Activated CD4-positive, alpha-beta T cell treated with anti-CD3 and anti-CD28 coated beads, Interleukin-2, amount 50 U/mL, for 1 hour (primary cell): ENCODE measurements around the gene DVL1.
A peak's percentile ranks its signal among the peaks of the same experiment; 100 is the strongest.

ENCODE experiments used
- DNase-seq: peaks from one replicate; pipeline ENCODE4 v3.0.0-alpha.2; 2020

The DVL1 gene

GRCh38 chr1:1338278-1338677 is 10.9 kb downstream of the DVL1 start:
- no peak for DNase-seq

DNA sequence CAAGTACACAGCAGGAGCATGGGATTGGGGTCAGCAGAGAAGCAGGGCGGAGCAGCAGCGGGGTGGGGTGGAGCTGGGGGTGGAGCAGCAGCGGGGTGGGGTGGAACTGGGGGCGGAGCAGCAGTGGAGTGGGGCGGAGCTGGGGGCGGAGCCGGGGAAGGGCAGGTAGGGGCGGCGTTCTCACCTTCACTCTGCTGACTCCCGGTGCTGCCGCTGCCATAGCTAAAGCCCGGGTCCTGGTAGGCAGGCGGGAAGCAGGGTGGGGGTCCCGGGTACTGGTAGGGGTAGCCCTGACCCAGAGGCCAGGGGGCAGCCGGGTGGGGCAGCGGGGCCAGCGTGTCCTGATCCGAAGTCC is 11.4 kb downstream of the DVL1 start:
- DNase-seq, result peak; percentile 37

GRCh38 chr1:1336931-1337792 is 12.1 kb downstream of the DVL1 start:
- DNase-seq, result no peak

DNA sequence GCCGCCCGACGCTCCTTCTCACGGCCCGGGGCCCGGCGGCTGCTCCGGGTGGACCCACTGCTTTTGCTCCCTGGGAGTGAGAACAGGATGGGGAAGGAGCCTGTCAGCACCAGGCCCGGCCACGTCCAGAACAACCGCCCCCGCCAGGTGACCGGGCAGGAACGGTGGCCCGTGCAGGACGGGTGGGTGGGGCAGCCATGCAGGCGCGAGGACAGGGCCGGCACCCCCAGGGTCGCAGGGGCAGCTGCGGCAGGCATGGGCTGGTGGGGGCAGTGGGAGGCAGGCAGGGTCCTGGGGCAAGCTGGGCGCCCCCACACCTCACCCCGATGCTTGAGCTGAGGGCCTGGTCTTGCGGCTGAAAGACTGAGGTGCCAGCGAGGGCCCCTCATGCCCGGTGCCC is 12.8 kb downstream of the DVL1 start:
- no peak for DNase-seq

DNA sequence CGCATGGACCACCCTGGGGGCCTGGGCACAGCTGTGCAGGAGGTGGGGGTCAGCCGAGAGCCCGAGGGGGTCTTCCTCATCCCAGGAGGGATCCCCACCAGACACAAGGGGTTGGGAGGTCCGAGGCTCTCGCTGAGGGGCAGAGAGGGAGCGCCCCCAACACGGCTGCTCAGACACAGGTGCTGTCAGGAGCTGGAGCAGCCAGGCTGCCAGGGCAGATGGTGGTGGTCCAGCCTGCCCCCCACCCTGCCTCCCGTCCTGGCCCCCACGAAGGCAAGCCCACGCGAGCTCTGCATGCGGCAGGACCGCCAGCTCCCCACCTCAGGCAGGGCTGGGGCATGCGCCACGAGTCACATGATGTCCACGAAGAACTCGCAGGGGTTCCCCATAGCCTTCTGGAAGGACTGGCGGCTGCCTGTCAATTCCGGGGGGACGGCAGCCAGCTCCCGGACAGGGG is 13.4 kb downstream of the DVL1 start:
- DNase-seq, result no peak

GRCh38 chr1:1335283-1335682 is 13.9 kb downstream of the DVL1 start:
- no peak for DNase-seq

GRCh38 chr1:1334835-1335234 is 14.4 kb downstream of the DVL1 start:
- no peak for DNase-seq

- DNase-seq, result no peak
These were observed 15.5 kb downstream of the DVL1 start for GRCh38 chr1:1333551-1334241.

DNA sequence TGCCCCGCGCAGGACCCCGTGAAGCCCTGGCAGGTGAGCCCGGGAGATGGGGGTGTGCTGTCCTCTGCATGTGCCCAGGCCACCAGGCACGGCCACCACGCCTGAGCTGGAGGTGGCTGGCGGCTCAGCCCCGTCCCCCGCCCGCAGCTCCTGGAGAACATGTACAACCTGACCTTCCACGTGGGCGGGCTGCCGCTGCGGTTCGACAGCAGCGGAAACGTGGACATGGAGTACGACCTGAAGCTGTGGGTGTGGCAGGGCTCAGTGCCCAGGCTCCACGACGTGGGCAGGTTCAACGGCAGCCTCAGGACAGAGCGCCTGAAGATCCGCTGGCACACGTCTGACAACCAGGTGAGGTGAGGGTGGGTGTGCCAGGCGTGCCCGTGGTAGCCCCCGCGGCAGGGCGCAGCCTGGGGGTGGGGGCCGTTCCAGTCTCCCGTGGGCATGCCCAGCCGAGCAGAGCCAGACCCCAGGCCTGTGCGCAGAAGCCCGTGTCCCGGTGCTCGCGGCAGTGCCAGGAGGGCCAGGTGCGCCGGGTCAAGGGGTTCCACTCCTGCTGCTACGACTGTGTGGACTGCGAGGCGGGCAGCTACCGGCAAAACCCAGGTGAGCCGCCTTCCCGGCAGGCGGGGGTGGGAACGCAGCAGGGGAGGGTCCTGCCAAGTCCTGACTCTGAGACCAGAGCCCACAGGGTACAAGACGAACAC is 16.3 kb downstream of the DVL1 start:
- no peak for DNase-seq

DNA sequence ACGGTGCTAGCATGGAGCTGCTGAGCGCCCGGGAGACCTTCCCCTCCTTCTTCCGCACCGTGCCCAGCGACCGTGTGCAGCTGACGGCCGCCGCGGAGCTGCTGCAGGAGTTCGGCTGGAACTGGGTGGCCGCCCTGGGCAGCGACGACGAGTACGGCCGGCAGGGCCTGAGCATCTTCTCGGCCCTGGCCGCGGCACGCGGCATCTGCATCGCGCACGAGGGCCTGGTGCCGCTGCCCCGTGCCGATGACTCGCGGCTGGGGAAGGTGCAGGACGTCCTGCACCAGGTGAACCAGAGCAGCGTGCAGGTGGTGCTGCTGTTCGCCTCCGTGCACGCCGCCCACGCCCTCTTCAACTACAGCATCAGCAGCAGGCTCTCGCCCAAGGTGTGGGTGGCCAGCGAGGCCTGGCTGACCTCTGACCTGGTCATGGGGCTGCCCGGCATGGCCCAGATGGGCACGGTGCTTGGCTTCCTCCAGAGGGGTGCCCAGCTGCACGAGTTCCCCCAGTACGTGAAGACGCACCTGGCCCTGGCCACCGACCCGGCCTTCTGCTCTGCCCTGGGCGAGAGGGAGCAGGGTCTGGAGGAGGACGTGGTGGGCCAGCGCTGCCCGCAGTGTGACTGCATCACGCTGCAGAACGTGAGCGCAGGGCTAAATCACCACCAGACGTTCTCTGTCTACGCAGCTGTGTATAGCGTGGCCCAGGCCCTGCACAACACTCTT is 17.0 kb downstream of the DVL1 start:
- DNase-seq, result no peak

GRCh38 chr1:1331068-1331965 is 17.9 kb downstream of the DVL1 start, which contains the start of gene TAS1R3:
TSS of gene TAS1R3 (plus strand) at chr1:1331280. CDS start at chr1:1331346, 66 bp downstream.
- no peak for DNase-seq

DNA sequence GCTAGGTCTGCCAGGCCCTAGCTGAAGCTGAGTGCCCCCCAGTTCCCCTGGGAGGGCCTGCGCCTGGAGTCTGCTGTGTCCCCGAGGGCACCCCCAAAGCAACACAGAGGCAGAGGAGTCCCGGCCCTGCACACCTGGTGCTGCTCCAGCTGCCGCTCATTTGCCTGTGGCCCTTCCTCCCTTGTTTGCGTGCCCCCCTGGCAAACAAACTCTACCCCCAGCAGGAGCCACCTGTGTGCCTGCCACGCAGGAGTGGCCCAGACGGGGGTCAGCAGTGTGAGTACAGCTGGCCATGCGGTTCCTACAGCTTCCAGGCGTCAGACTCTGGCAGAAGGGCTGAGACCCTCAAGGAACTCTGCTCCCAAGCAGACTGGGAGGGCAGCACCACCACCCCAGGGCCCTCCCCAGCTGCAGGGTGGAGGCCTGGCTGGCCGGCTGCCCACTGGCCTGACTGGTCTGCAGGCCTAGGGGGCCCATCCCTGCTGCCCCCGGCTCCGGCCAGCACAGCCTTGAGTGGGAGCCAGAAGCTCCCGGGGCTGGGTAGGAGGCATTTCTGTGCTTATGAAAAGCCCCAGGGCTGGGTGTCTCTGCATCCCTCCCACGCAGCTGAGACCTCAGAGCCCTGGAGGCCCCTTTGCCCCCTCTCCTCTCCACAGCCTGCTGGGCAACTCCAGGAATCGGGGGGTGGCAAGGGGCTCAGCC is 18.7 kb downstream of the DVL1 start:
- no peak for DNase-seq

DNA sequence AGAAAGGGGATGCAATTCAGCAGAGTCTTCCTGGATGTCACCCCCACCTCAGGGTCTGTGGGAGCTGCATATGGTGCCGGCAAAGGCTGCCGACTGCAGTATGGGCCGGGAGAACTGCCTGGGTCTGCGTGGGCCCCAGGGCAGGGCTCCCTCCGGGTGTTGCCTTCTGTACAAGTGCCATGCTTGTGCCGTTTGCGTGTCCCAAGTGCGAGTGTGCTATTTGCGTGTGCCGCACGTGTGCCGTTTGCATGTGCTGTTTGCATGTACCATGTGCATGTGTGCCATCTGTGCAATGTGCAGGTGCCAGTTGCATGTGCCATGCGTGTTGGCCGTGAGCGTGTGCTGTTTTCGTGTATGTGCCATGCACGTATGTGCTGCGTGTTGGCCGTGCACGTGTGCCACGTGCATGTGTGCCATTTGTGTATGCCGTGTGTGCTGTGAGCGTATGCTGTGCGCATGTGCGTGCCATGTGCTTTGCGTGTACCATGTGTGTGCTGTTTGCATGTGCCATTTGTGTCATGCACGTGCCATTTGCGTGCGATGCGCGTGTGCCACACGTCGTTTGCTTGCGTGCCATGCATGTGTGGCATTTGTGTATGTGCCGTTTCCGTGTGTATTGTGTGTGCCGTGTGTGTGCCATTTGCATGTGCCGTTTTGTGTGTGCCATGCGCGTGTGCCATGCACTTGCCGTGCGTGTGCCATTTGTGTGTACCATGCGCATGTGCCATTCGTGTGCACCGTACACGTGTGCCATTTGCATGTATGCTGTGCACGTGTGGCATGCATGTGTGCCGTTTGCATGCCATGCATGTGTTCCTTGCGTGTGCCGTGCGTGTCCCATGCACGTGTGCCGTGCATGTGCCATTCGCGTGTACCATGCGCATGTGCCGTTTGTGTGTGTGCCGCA is 19.7 kb downstream of the DVL1 start:
- DNase-seq, result no peak

DNA sequence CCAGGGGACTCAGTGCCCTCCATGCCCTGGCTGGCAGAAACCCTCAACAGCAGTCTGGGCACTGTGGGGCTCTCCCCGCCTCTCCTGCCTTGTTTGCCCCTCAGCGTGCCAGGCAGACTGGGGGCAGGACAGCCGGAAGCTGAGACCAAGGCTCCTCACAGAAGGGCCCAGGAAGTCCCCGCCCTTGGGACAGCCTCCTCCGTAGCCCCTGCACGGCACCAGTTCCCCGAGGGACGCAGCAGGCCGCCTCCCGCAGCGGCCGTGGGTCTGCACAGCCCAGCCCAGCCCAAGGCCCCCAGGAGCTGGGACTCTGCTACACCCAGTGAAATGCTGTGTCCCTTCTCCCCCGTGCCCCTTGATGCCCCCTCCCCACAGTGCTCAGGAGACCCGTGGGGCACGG is 21.0 kb downstream of the DVL1 start:
- no peak for DNase-seq

GRCh38 chr1:1327291-1327690 is 21.9 kb downstream of the DVL1 start:
- DNase-seq, result no peak

- no peak for DNase-seq
These were observed 23.1 kb downstream of the DVL1 start for GRCh38 chr1:1326075-1326605.

- no peak for DNase-seq
These were observed 23.7 kb downstream of the DVL1 start for GRCh38 chr1:1325288-1326074.

GRCh38 chr1:1324524-1325287 is 24.5 kb downstream of the DVL1 start, which contains the start of the genes CPTP and INTS11:
TSS of gene CPTP (plus strand) at chr1:1324802. CDS start at chr1:1326911, 2,109 bp downstream.
TSS of gene INTS11 (minus strand) at chr1:1324660. CDS start at chr1:1324608, 52 bp downstream.
- DNase-seq, result peak; percentile 96
